Tibial nerve (tissue), 4 donors: ENCODE data around the gene BEX1. TPM values are rescaled to one million over a fixed set of nuclear protein-coding genes. Genes with fewer than 3 reads are reported as not detected.
"Not testable (repeated sequence)": the region's sequence is repeated elsewhere in the genome, so short reads cannot be mapped to it uniquely, and the experiment has no call there.

ENCODE experiments used
- DNase-seq, 2 donors: peaks; one replicate each; pipeline ENCODE4 v3.0.0-alpha.2; 2019; ENCODE audit warnings: low spot score in 2 of 2
- H3K27ac ChIP-seq, 4 donors: fragments of 200-600 bp; sonication (generic) in 3 of 4; one replicate each; pipeline ENCODE4 v1.5.1; 2017 to 2019; ENCODE audit warnings: mild to moderate bottlenecking in 1 of 4
- H3K27me3 ChIP-seq, 2 donors: fragments of 200-600 bp; sonication (generic) in 1 of 2; one replicate each; pipeline versions ENCODE4 v1.5.1 to v1.6.0; 2017 to 2019
- H3K36me3 ChIP-seq, 3 donors: fragments of 200-600 bp; sonication (generic); one replicate each; pipeline ENCODE4 v1.5.1; 2018 to 2019
- H3K4me1 ChIP-seq, 4 donors: fragments of 200-600 bp; sonication (generic) in 3 of 4; one replicate each; pipeline ENCODE4 v1.5.1; 2017 to 2019
- H3K4me3 ChIP-seq, 4 donors: fragments of 200-600 bp; sonication (generic) in 3 of 4; one replicate each; pipeline ENCODE4 v1.5.1; 2017 to 2019; ENCODE audit warnings: mild to moderate bottlenecking in 1 of 4, moderate library complexity in 1 of 4
- H3K9me3 ChIP-seq, 4 donors: fragments of 200-600 bp; sonication (generic) in 3 of 4; one replicate each; pipeline ENCODE4 v1.5.1; 2017 to 2019
- CTCF ChIP-seq, 5 experiments: fragments of 200-600 bp in 3 of 5; fragments of 450-650 bp in 2 of 5; sonication (generic) in 3 of 5; IDR thresholded peaks; one replicate each; pipeline ENCODE4 v1.5.1; 2016 to 2019; ENCODE audit warnings: antibody characterized with exemption in 5 of 5, mild to moderate bottlenecking in 3 of 5, moderate library complexity in 2 of 5
- EP300 ChIP-seq, 2 donors: sonication (generic); formaldehyde crosslinking; IDR thresholded peaks; one replicate each; pipeline ENCODE4 v1.6.1; 2017; ENCODE audit warnings: antibody characterized with exemption in 2 of 2, mild to moderate bottlenecking in 1 of 2
- POLR2A ChIP-seq, 2 donors: fragments of 450-650 bp; IDR thresholded peaks; one replicate each; pipeline ENCODE4 v1.6.1; 2017; ENCODE audit warnings: antibody characterized with exemption in 2 of 2, mild to moderate bottlenecking in 2 of 2, moderate library complexity in 2 of 2
- whole genome bisulfite sequencing, 2 donors: methylation state at CpG; one replicate each; pipeline ENCODE4 v1.1.5; 2018; 5-methylcytosine and 5-hydroxymethylcytosine counted together
- total RNA-seq, 4 donors: library from RNA; depleted of rRNA; stranded (reverse); fragments of >200 nt; gene quantifications; one replicate each; pipeline ENCODE4 v1.1.0, GENCODE V29; 2016

The BEX1 gene
- total RNA-seq, result 1 to 10 TPM in 1 of 4 donors, under 1 TPM in 1, not detected in 2; 0.90 to 1.7 TPM

- no peak for DNase-seq
- H3K4me3 ChIP-seq, result peak within 1 kb of the TSS; percentile 5 to 49 (median 10)
- no peaks in the 10 kb centered on the region for H3K4me1 ChIP-seq
- no peaks in the 10 kb centered on the region for H3K9me3 ChIP-seq
- H3K27me3 ChIP-seq, result peaks cover 0 to 15% of the 10 kb centered on the region in 2 donors
- no peak within 1 kb of the TSS for H3K27ac ChIP-seq
- TF ChIP-seq EP300 (IDR thresholded peaks at IDR 0.05), result no peak
- TF ChIP-seq POLR2A (IDR thresholded peaks at IDR 0.05), result no peak
- no peak for TF ChIP-seq CTCF (IDR thresholded peaks at IDR 0.05)
- H3K36me3 ChIP-seq, result no peaks in the 10 kb centered on the region
- whole genome bisulfite sequencing, 2 donors, result 0 to 43% methylated on average over 4 to 23 of the region's 39 CpGs
Observed at GRCh38 chrX:103063918-103064434, at the start of gene BEX1. TSS of gene BEX1 (minus strand) at chrX:103064171. CDS start at chrX:103063274, 897 bp downstream.

DNA sequence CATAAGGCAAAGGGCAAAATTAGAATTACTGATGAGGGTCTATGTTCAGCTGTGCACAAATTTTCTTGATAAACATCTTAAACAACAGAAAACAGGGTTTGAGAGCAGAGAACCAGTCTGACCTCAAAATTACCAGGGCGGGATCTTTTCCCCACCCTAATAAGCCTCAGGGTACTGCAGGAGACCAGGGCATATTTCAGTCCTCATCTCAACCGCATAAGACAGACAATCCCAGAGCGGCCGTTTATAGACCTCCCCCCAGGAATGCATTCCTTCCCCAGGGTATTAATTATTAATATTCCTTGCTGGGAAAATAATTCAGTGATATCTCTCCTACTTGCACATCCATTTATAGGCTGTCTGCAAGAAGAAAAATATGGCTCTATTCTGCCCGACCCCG lies 45.5 kb upstream of the BEX1 start:
- not testable (repeated sequence) for H3K9me3 ChIP-seq, H3K4me1 ChIP-seq, H3K27me3 ChIP-seq, H3K4me3 ChIP-seq, H3K27ac ChIP-seq, H3K36me3 ChIP-seq, DNase-seq
- 84 to 90% methylated on average over 6 of the region's 6 CpGs for WGBS, 2 donors

- H3K36me3 ChIP-seq, result no peaks in the 10 kb centered on the region
- H3K4me1 ChIP-seq, result no peaks in the 10 kb centered on the region
- DNase-seq, result no peak
- H3K27me3 ChIP-seq, result no peaks in the 10 kb centered on the region
- peaks cover 0 to 7% (median 2%) of the 10 kb centered on the region in 4 donors for H3K9me3 ChIP-seq
- TF ChIP-seq EP300 (IDR thresholded peaks at IDR 0.05), result no peak
- no peak for TF ChIP-seq CTCF (IDR thresholded peaks at IDR 0.05)
- TF ChIP-seq POLR2A (IDR thresholded peaks at IDR 0.05), result no peak
- WGBS, 2 donors, result 89% methylated on average over 4 of the region's 4 CpGs; no CpG with 5 or more reads in 1 of the 2 donors
- no peak overlapping the region for H3K4me3 ChIP-seq
- H3K27ac ChIP-seq, result no peak overlapping the region
Observed at GRCh38 chrX:103107836-103108235, 43.9 kb upstream of the BEX1 start.

GRCh38 chrX:103107227-103107737 lies 43.3 kb upstream of the BEX1 start:
- DNase-seq, H3K36me3 ChIP-seq, H3K9me3 ChIP-seq, H3K4me3 ChIP-seq, H3K4me1 ChIP-seq, H3K27me3 ChIP-seq, H3K27ac ChIP-seq: not testable (repeated sequence)
- WGBS, 2 donors, result 94% methylated on average over 14 of the region's 21 CpGs; no CpG with 5 or more reads in 1 of the 2 donors

DNA sequence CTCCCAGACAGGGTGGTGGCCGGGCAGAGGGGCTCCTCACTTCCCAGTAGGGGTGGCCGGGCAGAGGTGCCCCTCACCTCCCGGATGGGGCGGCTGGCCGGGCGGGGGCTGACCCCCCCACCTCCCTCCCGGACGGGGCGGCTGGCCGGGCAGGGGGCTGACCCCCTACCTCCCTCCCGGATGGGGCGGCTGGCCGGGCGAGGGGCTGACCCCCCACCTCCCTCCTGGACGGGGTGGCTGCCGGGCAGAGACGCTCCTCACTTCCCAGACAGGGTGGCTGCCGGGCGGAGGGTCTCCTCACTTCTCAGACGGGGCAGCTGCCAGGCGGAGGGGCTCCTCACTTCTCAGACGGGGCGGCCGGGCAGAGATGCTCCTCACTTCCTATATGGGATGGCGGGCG lies 40.4 kb upstream of the BEX1 start:
- 97 to 100% methylated on average over 1 to 10 of the region's 26 CpGs for WGBS, 2 donors
- H3K27me3 ChIP-seq, DNase-seq, H3K4me1 ChIP-seq, H3K36me3 ChIP-seq, H3K9me3 ChIP-seq, H3K27ac ChIP-seq, H3K4me3 ChIP-seq: not testable (repeated sequence)

GRCh38 chrX:103103866-103104265 lies 39.9 kb upstream of the BEX1 start:
- H3K4me3 ChIP-seq, H3K36me3 ChIP-seq, H3K27ac ChIP-seq, DNase-seq, H3K4me1 ChIP-seq, H3K9me3 ChIP-seq: not testable (repeated sequence)
- H3K27me3 ChIP-seq, result peaks cover 0 to 13% of the 10 kb centered on the region in 2 donors
- no CpG with 5 or more reads among the region's 2 CpGs for WGBS, 2 donors

GRCh38 chrX:103101299-103102042 lies 37.5 kb upstream of the BEX1 start:
- no peak for DNase-seq
- peaks cover 0 to 18% of the 10 kb centered on the region in 2 donors for H3K27me3 ChIP-seq
- H3K9me3 ChIP-seq, result no peaks in the 10 kb centered on the region
- no peak overlapping the region for H3K27ac ChIP-seq
- 20 to 32% methylated on average over 3 of the region's 3 CpGs for WGBS, 2 donors
- no peaks in the 10 kb centered on the region for H3K36me3 ChIP-seq
- no peak overlapping the region for H3K4me3 ChIP-seq
- H3K4me1 ChIP-seq, result no peaks in the 10 kb centered on the region
- TF ChIP-seq CTCF (IDR thresholded peaks at IDR 0.05), result no peak
- no peak for TF ChIP-seq EP300 (IDR thresholded peaks at IDR 0.05)
- no peak for TF ChIP-seq POLR2A (IDR thresholded peaks at IDR 0.05)
